Stimulated activated CD4-positive, alpha-beta T cell treated with anti-CD3 and anti-CD28 coated beads, Interleukin-1b, Interleukin-23, amount 100 ng/mL, for 24 hours (primary cell): Measurements from ENCODE around the gene NEB.
"Not testable (repeated sequence)": the region's sequence is repeated elsewhere in the genome, so short reads cannot be mapped to it uniquely, and the experiment has no call there.

Experiments used
- DNase-seq, 4 experiments: peaks; one replicate each; pipeline ENCODE4 v3.0.0-alpha.2; 2020; ENCODE audit warnings: low read depth in 4 of 4, low spot score in 1 of 4

NEB gene

DNA sequence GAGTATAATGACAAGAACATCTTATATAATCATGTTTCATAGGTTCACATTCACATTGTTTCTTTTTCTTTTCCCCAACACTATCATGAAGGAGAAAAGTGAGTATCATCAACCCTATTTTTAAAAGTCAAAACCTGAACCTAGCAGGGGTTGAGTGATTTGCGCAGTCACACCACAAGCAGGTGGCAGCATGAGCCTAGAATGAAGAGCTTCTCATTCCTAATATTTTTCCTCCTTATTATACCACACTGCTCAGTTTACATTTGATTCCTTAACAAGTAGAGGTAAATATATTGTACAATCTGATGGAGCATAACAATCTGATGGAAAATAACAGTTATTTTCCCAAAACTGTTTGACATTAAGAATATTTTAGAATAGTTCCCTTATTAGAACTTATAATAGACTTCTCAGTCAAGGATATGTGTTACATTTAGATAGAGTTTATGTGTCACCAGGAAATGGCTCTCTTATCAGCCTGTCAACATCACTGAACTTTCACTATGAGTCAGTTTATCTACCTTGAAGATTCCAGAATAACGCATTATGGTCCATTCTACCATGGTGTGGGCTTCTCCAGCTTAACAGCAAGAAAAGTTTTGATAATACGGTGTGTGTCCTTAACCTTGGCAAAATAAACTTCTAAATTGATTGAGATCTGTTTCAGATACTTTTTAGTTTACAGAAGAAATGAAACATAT lies 119.5 kb downstream of the NEB start:
- no peak for DNase-seq

DNA sequence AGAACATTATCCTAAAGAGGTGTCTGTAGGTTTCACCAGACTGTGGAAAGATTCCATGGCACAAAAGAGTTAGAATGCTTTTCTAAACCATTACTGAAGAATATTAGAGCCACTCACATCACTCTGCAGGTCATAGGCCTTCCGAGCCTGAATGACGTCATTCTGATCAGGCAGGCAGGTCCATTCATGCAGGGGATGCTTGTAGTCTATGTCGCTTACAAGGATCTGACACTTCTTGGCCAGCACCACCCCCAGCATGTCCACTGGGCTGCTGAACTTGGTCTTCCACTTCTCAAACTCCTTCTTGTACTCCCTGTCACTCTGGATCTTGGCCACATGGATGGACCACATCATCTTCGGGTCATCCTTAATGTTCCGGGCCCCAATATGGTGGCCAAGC lies 120.1 kb downstream of the NEB start:
- no peak for DNase-seq

DNA sequence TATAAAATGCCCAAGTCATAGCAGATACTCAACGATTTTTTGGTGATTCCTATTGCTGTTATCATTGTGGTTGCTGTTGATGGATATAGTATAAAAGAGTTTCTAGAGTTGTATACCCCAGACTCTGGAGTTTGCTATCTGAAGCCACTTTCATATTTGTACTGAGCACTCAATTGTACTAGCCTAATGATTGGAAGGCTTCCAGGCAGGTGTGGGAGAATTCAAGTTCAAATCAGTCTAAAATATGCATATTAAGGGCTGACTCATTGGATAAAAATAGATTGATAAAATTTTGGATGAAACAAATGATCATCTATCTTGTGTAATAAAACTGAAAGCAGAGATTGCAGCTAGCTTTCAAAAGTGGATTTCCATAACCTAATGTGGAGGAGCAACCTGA lies 122.9 kb downstream of the NEB start:
- DNase-seq: no peak

DNA sequence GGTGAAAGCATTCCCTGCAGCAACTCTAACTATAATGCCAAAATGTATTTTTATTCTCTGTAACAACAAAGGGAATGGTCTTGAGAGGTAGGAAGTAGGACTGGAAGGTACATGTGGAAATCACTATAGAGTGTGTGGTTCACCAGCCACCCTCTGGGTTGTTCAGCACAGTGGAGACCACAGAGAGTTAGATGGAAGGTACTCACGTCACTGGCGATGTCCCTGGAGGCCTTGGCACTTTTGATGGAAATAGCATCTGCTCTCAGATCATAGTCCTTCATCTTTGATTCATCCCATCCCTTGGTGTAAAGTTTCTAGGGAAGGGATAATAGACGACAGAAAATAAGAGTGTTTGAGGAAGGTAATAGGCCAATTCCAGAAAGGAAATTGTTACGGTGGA lies 124.0 kb downstream of the NEB start:
- no peak for DNase-seq

DNA sequence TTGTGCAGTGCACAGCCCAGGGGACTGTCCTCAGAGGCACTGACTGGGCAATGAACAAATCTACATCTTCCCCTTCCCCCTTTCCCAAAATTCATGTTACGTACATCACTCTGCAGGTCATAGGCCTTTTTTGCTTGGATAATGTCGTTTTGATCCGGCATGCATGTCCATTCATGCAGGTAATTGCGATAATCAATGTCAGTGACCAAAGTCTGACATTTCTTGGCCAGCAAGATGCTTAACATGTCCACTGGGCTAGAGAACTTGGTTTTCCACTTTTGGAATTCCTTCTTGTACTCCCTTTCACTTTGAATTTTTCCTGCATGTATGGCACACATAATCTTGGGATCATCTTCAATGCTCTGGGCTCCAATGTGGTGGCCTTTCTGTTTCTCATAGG lies 124.6 kb downstream of the NEB start:
- no peak for DNase-seq

DNA sequence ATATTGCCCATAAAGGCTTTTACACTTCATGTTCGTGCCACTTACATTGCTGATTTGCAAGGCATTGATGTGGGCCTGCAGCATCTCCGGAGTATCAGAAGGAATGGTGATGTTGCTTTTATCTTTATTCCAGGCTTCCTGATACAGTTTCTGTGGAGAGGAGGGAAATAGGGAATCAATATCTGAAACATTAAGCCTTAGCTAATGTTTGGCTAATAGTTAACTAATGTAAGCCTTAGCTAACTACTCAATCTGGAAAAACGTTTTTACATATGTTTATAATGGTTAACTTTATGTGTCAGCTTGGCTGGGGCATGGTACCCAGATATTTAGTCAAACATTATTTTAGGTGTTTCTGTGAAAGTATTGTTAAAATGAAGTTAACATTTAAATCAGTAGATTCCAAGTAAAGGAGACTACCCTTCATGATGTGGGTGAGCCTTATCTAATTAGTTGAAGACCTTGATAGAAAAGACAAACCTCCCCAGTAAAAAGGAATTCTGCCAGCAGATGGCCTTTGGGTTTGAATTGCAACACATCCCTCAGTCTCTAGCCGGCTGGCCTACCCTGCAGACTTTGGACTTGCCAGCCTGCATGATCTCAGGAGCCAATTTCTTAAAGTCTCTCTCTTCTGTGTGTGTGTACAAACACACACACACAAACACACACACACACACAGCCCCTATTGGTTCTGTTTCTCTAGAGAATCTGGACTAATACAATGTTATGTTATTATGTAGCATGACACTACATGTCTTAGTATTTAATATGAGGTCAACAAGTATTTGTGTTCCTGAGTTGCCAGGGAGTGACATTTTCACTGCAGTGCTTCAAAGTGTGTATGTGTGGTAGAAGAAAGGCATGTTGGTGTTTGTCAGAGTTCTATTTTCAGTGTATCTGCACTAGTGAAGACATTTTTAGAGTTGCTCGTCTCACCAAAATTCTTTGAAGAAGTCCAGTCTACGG lies 126.5 kb downstream of the NEB start:
- DNase-seq: not testable (repeated sequence)

DNA sequence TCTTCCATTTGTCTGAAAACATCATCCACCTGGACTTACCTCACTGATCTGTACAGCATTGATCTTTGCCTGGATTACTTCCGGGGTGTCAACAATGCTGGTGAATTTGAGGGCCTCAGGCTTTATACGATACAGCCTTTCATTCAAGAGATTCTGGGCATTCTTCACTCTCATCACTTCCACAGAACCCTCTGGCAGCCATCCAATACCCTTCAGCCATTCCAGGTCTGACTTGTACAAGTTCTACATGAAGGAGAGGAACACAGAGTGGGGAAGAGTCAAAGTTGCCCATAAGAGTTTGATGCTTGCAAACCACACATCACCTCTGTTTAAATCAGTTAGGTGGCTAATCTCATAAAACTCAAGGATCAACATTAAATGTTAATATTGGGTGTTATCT lies 130.7 kb downstream of the NEB start:
- DNase-seq: not testable (repeated sequence)

DNA sequence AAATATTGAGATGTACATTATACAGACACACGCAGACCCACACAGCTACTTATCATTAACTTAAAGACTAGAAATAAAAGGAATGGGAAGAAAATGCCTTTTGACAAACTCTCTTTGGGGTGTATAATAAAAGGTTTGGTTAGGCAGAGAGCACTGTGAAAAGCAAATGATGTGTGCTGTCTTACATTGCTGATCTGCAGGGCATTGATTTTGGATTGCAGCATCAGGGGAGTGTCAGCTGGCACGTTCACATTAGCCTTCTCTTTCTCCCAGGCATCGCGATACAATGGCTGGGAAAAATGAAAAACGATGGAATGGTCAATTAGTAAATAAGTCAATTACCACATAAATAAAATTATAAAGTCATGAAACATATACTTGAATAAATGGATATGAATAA lies 131.9 kb downstream of the NEB start:
- not testable (repeated sequence) for DNase-seq

DNA sequence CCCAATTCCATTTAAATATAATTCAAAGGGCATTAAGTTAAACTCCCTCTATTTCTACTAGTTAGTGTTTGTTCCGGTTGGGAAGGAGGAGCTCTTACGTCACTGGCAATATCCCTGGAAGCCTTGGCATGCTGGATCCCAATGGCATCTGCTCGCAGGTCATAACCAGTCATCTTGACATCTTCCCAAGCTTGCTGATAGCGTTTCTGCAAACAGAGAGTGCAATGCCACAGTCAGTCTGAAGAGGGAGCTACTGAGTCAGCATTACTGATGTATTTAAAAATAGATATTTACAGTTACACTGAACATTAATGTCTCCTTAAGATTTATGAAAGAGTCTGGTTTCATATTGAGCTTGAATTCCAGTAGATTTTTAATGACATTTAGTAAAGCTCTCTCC lies 132.5 kb downstream of the NEB start:
- DNase-seq: not testable (repeated sequence)

DNA sequence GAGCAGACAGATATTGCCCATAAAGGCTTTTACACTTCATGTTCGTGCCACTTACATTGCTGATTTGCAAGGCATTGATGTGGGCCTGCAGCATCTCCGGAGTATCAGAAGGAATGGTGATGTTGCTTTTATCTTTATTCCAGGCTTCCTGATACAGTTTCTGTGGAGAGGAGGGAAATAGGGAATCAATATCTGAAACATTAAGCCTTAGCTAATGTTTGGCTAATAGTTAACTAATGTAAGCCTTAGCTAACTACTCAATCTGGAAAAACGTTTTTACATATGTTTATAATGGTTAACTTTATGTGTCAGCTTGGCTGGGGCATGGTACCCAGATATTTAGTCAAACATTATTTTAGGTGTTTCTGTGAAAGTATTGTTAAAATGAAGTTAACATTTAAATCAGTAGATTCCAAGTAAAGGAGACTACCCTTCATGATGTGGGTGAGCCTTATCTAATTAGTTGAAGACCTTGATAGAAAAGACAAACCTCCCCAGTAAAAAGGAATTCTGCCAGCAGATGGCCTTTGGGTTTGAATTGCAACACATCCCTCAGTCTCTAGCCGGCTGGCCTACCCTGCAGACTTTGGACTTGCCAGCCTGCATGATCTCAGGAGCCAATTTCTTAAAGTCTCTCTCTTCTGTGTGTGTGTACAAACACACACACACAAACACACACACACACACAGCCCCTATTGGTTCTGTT lies 137.2 kb downstream of the NEB start:
- not testable (repeated sequence) for DNase-seq

DNA sequence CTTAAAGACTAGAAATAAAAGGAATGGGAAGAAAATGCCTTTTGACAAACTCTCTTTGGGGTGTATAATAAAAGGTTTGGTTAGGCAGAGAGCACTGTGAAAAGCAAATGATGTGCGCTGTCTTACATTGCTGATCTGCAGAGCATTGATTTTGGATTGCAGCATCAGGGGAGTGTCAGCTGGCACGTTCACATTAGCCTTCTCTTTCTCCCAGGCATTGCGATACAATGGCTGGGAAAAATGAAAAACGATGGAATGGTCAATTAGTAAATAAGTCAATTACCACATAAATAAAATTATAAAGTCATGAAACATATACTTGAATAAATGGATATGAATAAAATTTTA lies 142.4 kb downstream of the NEB start:
- not testable (repeated sequence) for DNase-seq

DNA sequence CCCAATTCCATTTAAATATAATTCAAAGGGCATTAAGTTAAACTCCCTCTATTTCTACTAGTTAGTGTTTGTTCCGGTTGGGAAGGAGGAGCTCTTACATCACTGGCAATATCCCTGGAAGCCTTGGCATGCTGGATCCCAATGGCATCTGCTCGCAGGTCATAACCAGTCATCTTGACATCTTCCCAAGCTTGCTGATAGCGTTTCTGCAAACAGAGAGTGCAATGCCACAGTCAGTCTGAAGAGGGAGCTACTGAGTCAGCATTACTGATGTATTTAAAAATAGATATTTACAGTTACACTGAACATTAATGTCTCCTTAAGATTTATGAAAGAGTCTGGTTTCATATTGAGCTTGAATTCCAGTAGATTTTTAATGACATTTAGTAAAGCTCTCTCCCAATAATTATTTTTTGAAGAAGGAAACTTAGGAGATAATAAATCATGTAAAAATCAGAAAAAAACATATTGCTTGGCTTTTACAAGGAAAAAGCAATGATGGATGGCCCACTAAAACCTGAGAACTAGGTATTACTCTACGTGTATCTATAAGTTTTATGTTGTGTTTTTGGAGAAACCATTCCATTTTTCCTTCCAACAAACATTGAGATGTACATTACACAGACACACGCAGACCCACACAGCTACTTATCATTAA lies 142.9 kb downstream of the NEB start:
- DNase-seq: not testable (repeated sequence)

DNA sequence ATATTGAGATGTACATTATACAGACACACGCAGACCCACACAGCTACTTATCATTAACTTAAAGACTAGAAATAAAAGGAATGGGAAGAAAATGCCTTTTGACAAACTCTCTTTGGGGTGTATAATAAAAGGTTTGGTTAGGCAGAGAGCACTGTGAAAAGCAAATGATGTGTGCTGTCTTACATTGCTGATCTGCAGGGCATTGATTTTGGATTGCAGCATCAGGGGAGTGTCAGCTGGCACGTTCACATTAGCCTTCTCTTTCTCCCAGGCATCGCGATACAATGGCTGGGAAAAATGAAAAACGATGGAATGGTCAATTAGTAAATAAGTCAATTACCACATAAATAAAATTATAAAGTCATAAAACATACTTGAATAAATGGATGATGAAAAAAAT lies 153.0 kb downstream of the NEB start:
- not testable (repeated sequence) for DNase-seq

DNA sequence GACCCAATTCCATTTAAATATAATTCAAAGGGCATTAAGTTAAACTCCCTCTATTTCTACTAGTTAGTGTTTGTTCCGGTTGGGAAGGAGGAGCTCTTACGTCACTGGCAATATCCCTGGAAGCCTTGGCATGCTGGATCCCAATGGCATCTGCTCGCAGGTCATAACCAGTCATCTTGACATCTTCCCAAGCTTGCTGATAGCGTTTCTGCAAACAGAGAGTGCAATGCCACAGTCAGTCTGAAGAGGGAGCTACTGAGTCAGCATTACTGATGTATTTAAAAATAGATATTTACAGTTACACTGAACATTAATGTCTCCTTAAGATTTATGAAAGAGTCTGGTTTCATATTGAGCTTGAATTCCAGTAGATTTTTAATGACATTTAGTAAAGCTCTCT lies 153.6 kb downstream of the NEB start:
- not testable (repeated sequence) for DNase-seq

DNA sequence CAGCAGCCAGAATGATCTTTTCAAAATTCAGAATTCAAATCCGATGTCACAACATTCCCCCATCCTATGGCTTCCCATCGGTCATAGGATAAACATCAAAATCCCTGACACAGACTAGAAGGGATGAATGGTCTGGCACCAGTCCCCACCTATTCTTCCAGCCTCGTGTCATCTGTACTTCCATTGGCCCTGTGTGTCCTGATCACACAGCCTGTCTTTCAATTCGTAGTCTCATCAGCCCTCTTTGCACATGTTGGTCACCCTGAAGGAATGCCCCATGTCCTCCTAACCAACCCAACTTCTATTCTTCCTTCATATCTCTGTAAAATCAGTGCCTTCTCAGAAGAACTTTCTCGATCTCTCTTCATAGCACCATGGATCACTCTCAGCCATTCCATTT lies 157.2 kb downstream of the NEB start:
- DNase-seq: no peak

DNA sequence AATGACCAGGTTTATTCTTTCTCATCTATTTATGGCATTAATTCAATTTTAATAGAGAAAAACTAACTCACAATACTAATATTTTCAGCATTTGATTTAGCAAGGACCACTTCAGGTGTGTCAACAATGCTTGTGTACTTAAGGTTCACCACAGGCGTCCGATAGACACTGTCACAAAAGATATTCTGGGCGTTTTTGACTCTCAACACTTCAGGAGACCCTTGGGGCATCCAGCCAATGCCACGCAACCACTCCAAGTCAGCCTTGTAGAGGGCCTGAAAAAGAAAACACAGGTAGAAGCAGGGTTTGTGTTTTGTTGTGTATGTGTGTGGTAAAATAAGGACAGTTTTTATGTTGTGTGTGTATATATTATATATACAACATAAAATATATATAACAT lies 158.2 kb downstream of the NEB start:
- DNase-seq: no peak

DNA sequence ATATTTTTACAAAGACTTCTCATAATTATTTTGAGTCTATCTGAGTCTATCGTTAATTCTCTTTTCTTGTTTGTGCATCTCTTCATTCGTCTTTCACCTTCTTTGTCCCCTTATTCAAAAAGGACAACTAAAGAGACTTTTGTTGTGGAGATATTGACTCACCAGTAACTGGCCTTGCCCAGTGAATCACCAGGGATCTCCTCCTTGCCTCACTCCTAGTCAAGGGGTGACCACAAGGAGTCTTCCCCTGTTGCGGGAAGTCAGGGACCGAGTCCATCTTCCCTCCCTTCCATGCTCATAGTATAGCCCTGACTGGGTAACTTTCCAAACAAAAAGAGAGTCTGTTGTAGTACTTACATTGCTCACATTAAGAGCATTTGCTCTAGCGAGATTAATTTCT lies 158.9 kb downstream of the NEB start:
- no peak for DNase-seq

DNA sequence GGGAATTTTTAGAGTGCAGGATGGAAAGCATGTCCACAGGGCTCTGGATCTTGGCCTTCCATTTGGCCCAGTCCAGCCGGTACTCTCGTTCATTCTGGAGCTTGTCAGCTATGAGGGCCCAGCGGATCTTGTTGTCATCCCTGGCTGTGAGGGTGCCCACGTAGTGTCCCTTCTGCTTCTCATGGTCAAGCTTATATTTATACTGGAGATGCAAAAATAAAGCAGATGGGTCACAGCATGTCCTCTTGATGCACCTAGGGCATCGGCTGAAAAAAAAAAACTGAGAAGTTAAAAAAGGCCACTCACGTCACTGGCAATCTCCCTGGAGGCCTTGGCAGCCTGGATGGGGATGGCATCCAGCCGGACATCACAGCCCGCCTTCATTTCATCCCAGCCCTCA lies 164.1 kb downstream of the NEB start:
- DNase-seq: no peak

DNA sequence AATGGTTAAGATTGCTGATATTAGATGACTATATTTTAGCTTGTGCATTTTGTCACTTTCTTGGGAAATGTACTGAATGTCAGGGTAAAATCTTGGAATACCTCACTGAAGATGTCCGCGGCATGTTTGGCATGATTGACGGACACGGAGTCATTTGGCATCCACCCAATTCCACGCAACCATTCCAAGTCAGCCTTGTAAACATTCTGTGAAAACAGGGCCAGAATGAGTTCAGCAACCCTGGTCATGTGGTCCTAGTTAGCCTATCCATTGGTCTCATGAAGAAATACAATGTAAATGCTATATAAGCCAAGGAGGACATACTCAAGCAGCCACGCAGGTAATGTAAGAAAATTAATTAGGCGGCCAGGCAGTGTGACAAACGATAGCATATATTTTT lies 165.1 kb downstream of the NEB start:
- no peak for DNase-seq

DNA sequence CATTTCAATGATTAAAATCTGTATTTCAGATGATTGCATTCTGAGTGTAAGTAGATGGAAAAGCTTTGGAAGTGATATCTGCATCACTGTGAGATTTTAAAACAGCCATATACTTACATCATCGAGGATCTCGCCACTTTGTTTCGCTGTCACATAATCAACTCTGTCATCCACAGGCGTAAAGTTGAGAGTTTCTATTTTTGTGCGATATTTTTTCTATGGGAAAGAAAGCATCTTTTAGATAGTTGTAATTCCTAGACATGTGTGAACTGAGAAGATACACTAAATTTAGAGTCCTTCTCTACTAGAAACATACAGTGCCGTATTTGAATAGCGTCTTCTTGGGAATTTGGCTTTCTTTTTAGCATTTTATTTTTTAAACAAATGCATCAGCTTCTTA lies 165.8 kb downstream of the NEB start:
- no peak for DNase-seq

DNA sequence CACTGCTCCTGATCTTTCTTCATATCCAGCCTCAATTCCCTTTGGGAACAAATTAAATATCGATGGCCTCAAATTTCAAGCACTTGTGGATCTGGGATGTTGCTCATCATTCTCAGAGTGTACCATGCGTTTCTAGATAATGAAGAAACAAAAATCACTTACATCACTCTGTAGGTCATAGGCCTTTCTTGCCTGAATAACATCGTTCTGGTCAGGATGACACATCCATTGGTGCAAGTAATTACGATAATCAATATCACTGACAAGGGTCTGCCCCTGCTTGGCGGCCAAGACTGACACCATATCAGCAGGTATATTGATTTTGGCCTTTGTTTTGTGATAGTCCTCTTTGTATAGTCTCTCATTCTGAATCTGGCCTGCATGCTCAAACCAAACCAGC lies 167.3 kb downstream of the NEB start:
- DNase-seq: no peak
